MM.1S (cell line): Measurements from ENCODE around the gene BICRAL.
"Not testable (repeated sequence)": the region's sequence is repeated elsewhere in the genome, so short reads cannot be mapped to it uniquely, and the experiment has no call there.

Source experiments
- DNase-seq: peaks from one replicate; pipeline ENCODE4 v3.0.0-alpha.2; 2015
- H2AFZ ChIP-seq: fragments of 300-600 bp; sonication (generic); 2 replicates; pipeline ENCODE4 v1.6.0; 2016; ENCODE audit warnings: antibody characterized with exemption, low read length
- H3F3A ChIP-seq: fragments of 300-600 bp; sonication (generic); 2 replicates; pipeline ENCODE4 v1.6.1; 2016; ENCODE audit warnings: mild to moderate bottlenecking, antibody characterized with exemption, low read length, moderate library complexity, mixed read lengths; ENCODE audit not compliant: insufficient read depth
- H3K27ac ChIP-seq: fragments of 300-600 bp; sonication (generic); 2 replicates; pipeline ENCODE4 v1.5.1; 2016; ENCODE audit warnings: mild to moderate bottlenecking, low read length
- H3K27me3 ChIP-seq: fragments of 300-600 bp; sonication (generic); replicated peaks from 2 replicates; pipeline ENCODE4 v1.6.0; 2016; ENCODE audit warnings: low read length; ENCODE audit not compliant: insufficient read depth
- H3K36me3 ChIP-seq: fragments of 300-600 bp; sonication (generic); replicated peaks from 2 replicates; pipeline ENCODE4 v1.6.1; 2016; ENCODE audit warnings: mild to moderate bottlenecking, low read length, mixed read lengths; ENCODE audit not compliant: insufficient read depth
- H3K4me1 ChIP-seq: fragments of 300-600 bp; sonication (generic); 2 replicates; pipeline ENCODE4 v1.6.1; 2016; ENCODE audit warnings: low read length, mixed read lengths
- H3K4me2 ChIP-seq: fragments of 300-600 bp; sonication (generic); 2 replicates; pipeline ENCODE4 v1.6.0; 2016; ENCODE audit warnings: low read depth, low read length
- H3K4me3 ChIP-seq: fragments of 300-600 bp; sonication (generic); 2 replicates; pipeline ENCODE4 v1.5.1; 2016; ENCODE audit warnings: low read length, mixed read lengths
- H3K79me2 ChIP-seq: fragments of 300-600 bp; sonication (generic); 2 replicates; pipeline ENCODE4 v1.6.1; 2016; ENCODE audit warnings: mixed run types, low read length, mixed read lengths
- H3K9ac ChIP-seq: fragments of 300-600 bp; sonication (generic); 2 replicates; pipeline ENCODE4 v1.6.1; 2016; ENCODE audit warnings: low read length, mixed read lengths
- H3K9me2 ChIP-seq: fragments of 300-600 bp; sonication (generic); replicated peaks from 2 replicates; pipeline ENCODE4 v1.6.1; 2016; ENCODE audit warnings: mild to moderate bottlenecking, low read length, mixed read lengths; ENCODE audit not compliant: insufficient read depth
- H3K9me3 ChIP-seq: fragments of 300-600 bp; sonication (generic); replicated peaks from 2 replicates; pipeline ENCODE4 v1.6.1; 2016; ENCODE audit warnings: mild to moderate bottlenecking, low read length, mixed read lengths; ENCODE audit not compliant: insufficient read depth
- H4K20me1 ChIP-seq: fragments of 300-600 bp; sonication (generic); 2 replicates; pipeline ENCODE4 v1.6.1; 2016; ENCODE audit warnings: mild to moderate bottlenecking, low read length, moderate library complexity, mixed read lengths; ENCODE audit not compliant: insufficient read depth
- EZH2 ChIP-seq: fragments of 300-600 bp; sonication (generic); optimal IDR thresholded peaks from 2 replicates; pipeline ENCODE3; 2017; ENCODE audit warnings: low read depth, mild to moderate bottlenecking, antibody characterized with exemption, low read length, mixed read lengths
- EZH2phosphoT487 ChIP-seq: fragments of 300-600 bp; sonication (generic); IDR thresholded peaks from 2 replicates; pipeline ENCODE4 v1.6.1; 2018; ENCODE audit warnings: antibody characterized with exemption, low read length
- TF ChIP-seq, protein P1 (sequence below): fragments of 300-600 bp; sonication (generic); IDR thresholded peaks from 2 replicates; pipeline ENCODE4 v1.5.1; 2016; ENCODE audit warnings: antibody characterized with exemption, low read length, mixed read lengths

The BICRAL gene

DNA sequence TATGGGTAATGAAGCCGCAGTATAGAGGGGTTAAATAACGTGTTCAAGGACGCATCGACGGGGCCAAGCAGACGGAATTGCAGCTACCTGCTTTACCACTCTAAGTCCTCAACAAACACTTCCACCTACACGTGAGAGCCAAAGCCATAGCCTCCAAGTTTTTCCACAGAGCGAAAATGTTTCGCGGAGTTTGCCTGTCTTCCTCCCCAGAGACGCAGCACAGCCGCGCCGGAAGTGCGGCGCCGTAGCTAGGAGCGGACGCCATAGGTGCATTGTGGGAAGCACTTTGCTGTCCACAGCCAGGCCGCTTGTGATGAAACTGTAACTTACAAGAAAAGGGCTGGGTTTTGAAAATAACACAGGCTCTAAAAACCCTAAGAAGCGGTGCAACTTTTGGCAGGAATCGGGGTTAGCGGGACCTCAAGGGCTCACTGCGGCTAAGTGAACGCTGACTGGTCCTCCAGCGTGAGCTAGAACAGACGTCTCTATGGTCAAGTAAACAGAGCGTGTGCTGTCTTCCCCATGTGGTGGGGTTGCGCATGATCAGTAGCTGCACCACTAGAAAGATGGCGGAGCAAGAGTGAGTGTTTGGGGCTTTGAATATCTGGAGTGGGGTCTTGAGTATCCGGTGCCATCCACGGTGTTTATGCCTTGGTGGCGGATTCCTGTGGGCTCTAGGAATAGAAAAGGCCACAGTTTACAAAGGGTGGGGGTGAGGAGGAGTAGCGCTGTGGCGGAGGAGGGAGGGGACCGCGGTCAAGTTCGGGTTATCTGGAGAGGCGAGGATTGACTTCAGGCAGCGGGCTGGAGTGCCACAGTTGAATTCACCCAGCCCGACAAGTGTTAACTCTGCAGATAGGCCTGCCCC lies 97.8 kb downstream of the BICRAL start, which contains the start of gene RPL7L1:
TSS of gene RPL7L1 (plus strand) at position 245 of the 868 bp plus-strand sequence. CDS start at position 540, 295 bp downstream.
- peak within 1 kb of the TSS; percentile 85 for H3K27ac ChIP-seq
- DNase-seq, result peak; percentile 87
- peak within 1 kb of the TSS; percentile 99 for H2AFZ ChIP-seq
- no peak for TF ChIP-seq EZH2
- TF ChIP-seq, protein P1, sequence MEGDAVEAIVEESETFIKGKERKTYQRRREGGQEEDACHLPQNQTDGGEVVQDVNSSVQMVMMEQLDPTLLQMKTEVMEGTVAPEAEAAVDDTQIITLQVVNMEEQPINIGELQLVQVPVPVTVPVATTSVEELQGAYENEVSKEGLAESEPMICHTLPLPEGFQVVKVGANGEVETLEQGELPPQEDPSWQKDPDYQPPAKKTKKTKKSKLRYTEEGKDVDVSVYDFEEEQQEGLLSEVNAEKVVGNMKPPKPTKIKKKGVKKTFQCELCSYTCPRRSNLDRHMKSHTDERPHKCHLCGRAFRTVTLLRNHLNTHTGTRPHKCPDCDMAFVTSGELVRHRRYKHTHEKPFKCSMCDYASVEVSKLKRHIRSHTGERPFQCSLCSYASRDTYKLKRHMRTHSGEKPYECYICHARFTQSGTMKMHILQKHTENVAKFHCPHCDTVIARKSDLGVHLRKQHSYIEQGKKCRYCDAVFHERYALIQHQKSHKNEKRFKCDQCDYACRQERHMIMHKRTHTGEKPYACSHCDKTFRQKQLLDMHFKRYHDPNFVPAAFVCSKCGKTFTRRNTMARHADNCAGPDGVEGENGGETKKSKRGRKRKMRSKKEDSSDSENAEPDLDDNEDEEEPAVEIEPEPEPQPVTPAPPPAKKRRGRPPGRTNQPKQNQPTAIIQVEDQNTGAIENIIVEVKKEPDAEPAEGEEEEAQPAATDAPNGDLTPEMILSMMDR, result no peak
- no peak for TF ChIP-seq EZH2phosphoT487
- peaks cover 12% of the 10 kb centered on the region; the same call in 1 of the 2 replicates for H3F3A ChIP-seq
- H3K79me2 ChIP-seq, result peaks cover 49% of the 10 kb centered on the region
- H4K20me1 ChIP-seq, result 0 out of 2 replicates have a peak, but pooled peaks cover 4% of the 10 kb centered on the region
- H3K9me3 ChIP-seq, result no peaks in the 10 kb centered on the region
- peak within 1 kb of the TSS; percentile 98 for H3K9ac ChIP-seq
- peak within 1 kb of the TSS; percentile 81 for H3K4me2 ChIP-seq
- H3K4me1 ChIP-seq, result no peaks in the 10 kb centered on the region
- no peaks in the 10 kb centered on the region for H3K27me3 ChIP-seq
- no peaks in the 10 kb centered on the region for H3K9me2 ChIP-seq
- H3K36me3 ChIP-seq, result peaks cover 11% of the 10 kb centered on the region
- peak within 1 kb of the TSS; percentile 88 for H3K4me3 ChIP-seq

- H3K9me2 ChIP-seq, H3K27me3 ChIP-seq, H4K20me1 ChIP-seq, H3K4me1 ChIP-seq, DNase-seq, H3K9me3 ChIP-seq: not testable (repeated sequence)
- Histone ChIP-seq H3K9ac (peak overlapping the region; percentile 98), H3K4me2 (peak overlapping the region; percentile 76), H3K27ac (peak overlapping the region; percentile 85; the same call in 1 of the 2 replicates), H3K79me2 (peaks cover 52% of the 10 kb centered on the region), H2AFZ (peak overlapping the region; percentile 99), H3F3A (peaks cover 12% of the 10 kb centered on the region; the same call in 1 of the 2 replicates), H3K36me3 (peaks cover 14% of the 10 kb centered on the region), H3K4me3 (peak overlapping the region; percentile 88)
Measured at GRCh38 chr6:42880240-42880817, 98.5 kb downstream of the BICRAL start.

GRCh38 chr6:42880871-42881270 lies 99.0 kb downstream of the BICRAL start:
- H3K4me3 ChIP-seq, result peak overlapping the region; percentile 88
- DNase-seq, H2AFZ ChIP-seq, H3K27me3 ChIP-seq, H4K20me1 ChIP-seq, H3K4me1 ChIP-seq, H3K9me2 ChIP-seq, H3K9me3 ChIP-seq, H3K27ac ChIP-seq: not testable (repeated sequence)
- TF ChIP-seq, protein P1, result 0 out of 2 replicates have a peak, but pooled peaks have one; percentile 2
- peaks cover 16% of the 10 kb centered on the region for H3K36me3 ChIP-seq
- peak overlapping the region; percentile 76; the same call in 1 of the 2 replicates for H3K4me2 ChIP-seq
- H3F3A ChIP-seq, result peaks cover 13% of the 10 kb centered on the region
- H3K79me2 ChIP-seq, result peaks cover 57% of the 10 kb centered on the region
- H3K9ac ChIP-seq, result peak overlapping the region; percentile 98; the same call in 1 of the 2 replicates
